ENCODE data around the gene CACNA2D3.

Gene CACNA2D3

GRCh38 chr3:54928046-54928770, 805.9 kb downstream of the CACNA2D3 start, which contains the start of gene LRTM1:
Gene LRTM1 (minus strand): TSS chr3:54928059. CDS start chr3:54927911, 148 bp downstream.
- H3K4me1 ChIP-seq (ENCODE audit: control insufficient read depth, insufficient read depth, low read length, unreplicated experiment): no peaks in the 10 kb centered on the region
- H3K27ac ChIP-seq (ENCODE audit: low read depth, low read length): no peak within 1 kb of the TSS

GRCh38 chr3:54931182-54931581, 808.8 kb downstream of the CACNA2D3 start:
- Histone ChIP-seq H2AFZ (ENCODE audit: low read length, unreplicated experiment) (no peak overlapping the region), H3K4me3 (ENCODE audit: low read depth, low read length) (no peak overlapping the region), H3K27ac (ENCODE audit: low read depth, low read length) (no peak overlapping the region), H3K36me3 (ENCODE audit: insufficient read depth, low read length) (no peaks in the 10 kb centered on the region), H3K79me2 (ENCODE audit: control insufficient read depth, insufficient read depth, low read length, unreplicated experiment) (no peaks in the 10 kb centered on the region), H3K27me3 (ENCODE audit: insufficient read depth, low read length) (no peaks in the 10 kb centered on the region), H3K4me1 (ENCODE audit: control insufficient read depth, insufficient read depth, low read length, unreplicated experiment) (no peaks in the 10 kb centered on the region)

More at GRCh38 chr3:54928046-54928770, 805.9 kb downstream of the CACNA2D3 start, which contains the start of gene LRTM1:
- no peak within 1 kb of the TSS for H2AFZ ChIP-seq (ENCODE audit: low read length, unreplicated experiment)
- H3K27me3 ChIP-seq (ENCODE audit: insufficient read depth, low read length): peaks cover 8% of the 10 kb centered on the region; the same call in 1 of the 2 replicates
- H3K4me3 ChIP-seq (ENCODE audit: low read depth, low read length): no peak within 1 kb of the TSS
- H3K79me2 ChIP-seq (ENCODE audit: control insufficient read depth, insufficient read depth, low read length, unreplicated experiment): no peaks in the 10 kb centered on the region
- H3K36me3 ChIP-seq (ENCODE audit: insufficient read depth, low read length): no peaks in the 10 kb centered on the region

- Histone ChIP-seq H2AFZ (ENCODE audit: low read length, unreplicated experiment) (no peak overlapping the region), H3K36me3 (ENCODE audit: insufficient read depth, low read length) (no peaks in the 10 kb centered on the region), H3K27ac (ENCODE audit: low read depth, low read length) (no peak overlapping the region), H3K4me3 (ENCODE audit: low read depth, low read length) (no peak overlapping the region), H3K4me1 (ENCODE audit: control insufficient read depth, insufficient read depth, low read length, unreplicated experiment) (no peaks in the 10 kb centered on the region), H3K27me3 (ENCODE audit: insufficient read depth, low read length) (no peaks in the 10 kb centered on the region), H3K79me2 (ENCODE audit: control insufficient read depth, insufficient read depth, low read length, unreplicated experiment) (no peaks in the 10 kb centered on the region)
Measured at GRCh38 chr3:54932606-54933005, 810.3 kb downstream of the CACNA2D3 start.

GRCh38 chr3:54935869-54936268, 813.5 kb downstream of the CACNA2D3 start:
- Histone ChIP-seq H3K4me1 (ENCODE audit: control insufficient read depth, insufficient read depth, low read length, unreplicated experiment) (no peaks in the 10 kb centered on the region), H3K4me3 (ENCODE audit: low read depth, low read length) (no peak overlapping the region), H2AFZ (ENCODE audit: low read length, unreplicated experiment) (no peak overlapping the region), H3K36me3 (ENCODE audit: insufficient read depth, low read length) (no peaks in the 10 kb centered on the region), H3K79me2 (ENCODE audit: control insufficient read depth, insufficient read depth, low read length, unreplicated experiment) (no peaks in the 10 kb centered on the region), H3K27ac (ENCODE audit: low read depth, low read length) (no peak overlapping the region), H3K27me3 (ENCODE audit: insufficient read depth, low read length) (peaks cover 5% of the 10 kb centered on the region; the same call in 1 of the 2 replicates)

GRCh38 chr3:54936561-54936960, 814.2 kb downstream of the CACNA2D3 start:
- Histone ChIP-seq H3K79me2 (ENCODE audit: control insufficient read depth, insufficient read depth, low read length, unreplicated experiment) (no peaks in the 10 kb centered on the region), H3K4me3 (ENCODE audit: low read depth, low read length) (no peak overlapping the region), H2AFZ (ENCODE audit: low read length, unreplicated experiment) (no peak overlapping the region)

GRCh38 chr3:54939557-54940300, 817.4 kb downstream of the CACNA2D3 start:
- H3K27ac ChIP-seq (ENCODE audit: low read depth, low read length): no peak overlapping the region
- H2AFZ ChIP-seq (ENCODE audit: low read length, unreplicated experiment): no peak overlapping the region
- H3K36me3 ChIP-seq (ENCODE audit: insufficient read depth, low read length): no peaks in the 10 kb centered on the region
- H3K4me3 ChIP-seq (ENCODE audit: low read depth, low read length): no peak overlapping the region
- H3K27me3 ChIP-seq (ENCODE audit: insufficient read depth, low read length): peaks cover 8% of the 10 kb centered on the region; the same call in 1 of the 2 replicates
- H3K4me1 ChIP-seq (ENCODE audit: control insufficient read depth, insufficient read depth, low read length, unreplicated experiment): no peaks in the 10 kb centered on the region
- H3K79me2 ChIP-seq (ENCODE audit: control insufficient read depth, insufficient read depth, low read length, unreplicated experiment): no peaks in the 10 kb centered on the region

More at GRCh38 chr3:54936561-54936960, 814.2 kb downstream of the CACNA2D3 start:
- Histone ChIP-seq H3K4me1 (ENCODE audit: control insufficient read depth, insufficient read depth, low read length, unreplicated experiment) (no peaks in the 10 kb centered on the region), H3K27me3 (ENCODE audit: insufficient read depth, low read length) (peaks cover 8% of the 10 kb centered on the region; the same call in 1 of the 2 replicates), H3K36me3 (ENCODE audit: insufficient read depth, low read length) (no peaks in the 10 kb centered on the region), H3K27ac (ENCODE audit: low read depth, low read length) (no peak overlapping the region)

GRCh38 chr3:54940971-54941370, 818.6 kb downstream of the CACNA2D3 start:
- Histone ChIP-seq H2AFZ (ENCODE audit: low read length, unreplicated experiment) (no peak overlapping the region), H3K36me3 (ENCODE audit: insufficient read depth, low read length) (no peaks in the 10 kb centered on the region), H3K4me3 (ENCODE audit: low read depth, low read length) (no peak overlapping the region), H3K79me2 (ENCODE audit: control insufficient read depth, insufficient read depth, low read length, unreplicated experiment) (no peaks in the 10 kb centered on the region), H3K27ac (ENCODE audit: low read depth, low read length) (no peak overlapping the region), H3K27me3 (ENCODE audit: insufficient read depth, low read length) (peaks cover 8% of the 10 kb centered on the region; the same call in 1 of the 2 replicates), H3K4me1 (ENCODE audit: control insufficient read depth, insufficient read depth, low read length, unreplicated experiment) (no peaks in the 10 kb centered on the region)

GRCh38 chr3:54941690-54942362, 819.5 kb downstream of the CACNA2D3 start:
- Histone ChIP-seq H3K27me3 (ENCODE audit: insufficient read depth, low read length) (peaks cover 8% of the 10 kb centered on the region), H3K27ac (ENCODE audit: low read depth, low read length) (no peak overlapping the region), H2AFZ (ENCODE audit: low read length, unreplicated experiment) (no peak overlapping the region), H3K36me3 (ENCODE audit: insufficient read depth, low read length) (no peaks in the 10 kb centered on the region), H3K4me3 (ENCODE audit: low read depth, low read length) (no peak overlapping the region), H3K4me1 (ENCODE audit: control insufficient read depth, insufficient read depth, low read length, unreplicated experiment) (no peaks in the 10 kb centered on the region), H3K79me2 (ENCODE audit: control insufficient read depth, insufficient read depth, low read length, unreplicated experiment) (no peaks in the 10 kb centered on the region)

GRCh38 chr3:54949491-54950044, 827.2 kb downstream of the CACNA2D3 start:
- Histone ChIP-seq H3K36me3 (ENCODE audit: insufficient read depth, low read length) (no peaks in the 10 kb centered on the region), H3K27ac (ENCODE audit: low read depth, low read length) (no peak overlapping the region), H3K4me3 (ENCODE audit: low read depth, low read length) (no peak overlapping the region), H3K27me3 (ENCODE audit: insufficient read depth, low read length) (no peaks in the 10 kb centered on the region; the same call in 1 of the 2 replicates), H3K4me1 (ENCODE audit: control insufficient read depth, insufficient read depth, low read length, unreplicated experiment) (peaks cover 9% of the 10 kb centered on the region), H2AFZ (ENCODE audit: low read length, unreplicated experiment) (no peak overlapping the region), H3K79me2 (ENCODE audit: control insufficient read depth, insufficient read depth, low read length, unreplicated experiment) (no peaks in the 10 kb centered on the region)

GRCh38 chr3:54950391-54951003, 828.1 kb downstream of the CACNA2D3 start:
- H3K4me3 ChIP-seq (ENCODE audit: low read depth, low read length): no peak overlapping the region
- H2AFZ ChIP-seq (ENCODE audit: low read length, unreplicated experiment): no peak overlapping the region

More at GRCh38 chr3:54950391-54951003, 828.1 kb downstream of the CACNA2D3 start:
- Histone ChIP-seq H3K36me3 (ENCODE audit: insufficient read depth, low read length) (no peaks in the 10 kb centered on the region), H3K27me3 (ENCODE audit: insufficient read depth, low read length) (no peaks in the 10 kb centered on the region; the same call in 1 of the 2 replicates), H3K79me2 (ENCODE audit: control insufficient read depth, insufficient read depth, low read length, unreplicated experiment) (no peaks in the 10 kb centered on the region), H3K4me1 (ENCODE audit: control insufficient read depth, insufficient read depth, low read length, unreplicated experiment) (peaks cover 9% of the 10 kb centered on the region), H3K27ac (ENCODE audit: low read depth, low read length) (no peak overlapping the region)

Data from ACC112 (cell line).